ENCODE measurements around the gene HSPA12A.

The HSPA12A gene

GRCh38 chr10:116743266-116744064 is 1.1 kb upstream of the HSPA12A start:
- no peak for DNase-seq

- no peak for DNase-seq
Observed at GRCh38 chr10:116741391-116742351, 695 bp downstream of the HSPA12A start.

GRCh38 chr10:116740971-116741370 is 1.4 kb downstream of the HSPA12A start:
- DNase-seq: no peak

- no peak for DNase-seq
Observed at GRCh38 chr10:116738339-116738738, 4.0 kb downstream of the HSPA12A start.

GRCh38 chr10:116737627-116738327 is 4.6 kb downstream of the HSPA12A start:
- no peak for DNase-seq

GRCh38 chr10:116733566-116733965 is 8.8 kb downstream of the HSPA12A start:
- DNase-seq: peak; percentile 74

- no peak for DNase-seq
Observed at GRCh38 chr10:116732573-116732972, 9.8 kb downstream of the HSPA12A start.

GRCh38 chr10:116730464-116731260 is 11.7 kb downstream of the HSPA12A start:
- no peak for DNase-seq

GRCh38 chr10:116729243-116729642 is 13.1 kb downstream of the HSPA12A start:
- no peak for DNase-seq

GRCh38 chr10:116728526-116729096 is 13.8 kb downstream of the HSPA12A start:
- DNase-seq: no peak

GRCh38 chr10:116723428-116724281 is 18.7 kb downstream of the HSPA12A start:
- DNase-seq: no peak

GRCh38 chr10:116722736-116723427 is 19.5 kb downstream of the HSPA12A start:
- no peak for DNase-seq

GRCh38 chr10:116721547-116722392 is 20.6 kb downstream of the HSPA12A start:
- DNase-seq: peak; percentile 65

GRCh38 chr10:116720668-116721546 is 21.5 kb downstream of the HSPA12A start:
- no peak for DNase-seq

GRCh38 chr10:116720241-116720643 is 22.1 kb downstream of the HSPA12A start:
- DNase-seq: no peak

GRCh38 chr10:116719804-116720203 is 22.6 kb downstream of the HSPA12A start:
- DNase-seq: no peak

- DNase-seq: no peak
Observed at GRCh38 chr10:116718058-116718457, 24.3 kb downstream of the HSPA12A start.

- DNase-seq: no peak
Observed at GRCh38 chr10:116716381-116716780, 26.0 kb downstream of the HSPA12A start.

Data from fibroblast of skin of abdomen (primary cell).